ENCODE data around the gene ZNF215. TPM values are rescaled to one million over a fixed set of nuclear protein-coding genes. Genes with fewer than 3 reads are reported as not detected.
A peak's percentile ranks its signal among the peaks of the same experiment; 100 is the strongest.
"Not testable (repeated sequence)": the region's sequence is repeated elsewhere in the genome, so short reads cannot be mapped to it uniquely, and the experiment has no call there.

The ZNF215 gene
- total RNA-seq, 1 experiment from 2014 or later: 4.6 TPM

DNA sequence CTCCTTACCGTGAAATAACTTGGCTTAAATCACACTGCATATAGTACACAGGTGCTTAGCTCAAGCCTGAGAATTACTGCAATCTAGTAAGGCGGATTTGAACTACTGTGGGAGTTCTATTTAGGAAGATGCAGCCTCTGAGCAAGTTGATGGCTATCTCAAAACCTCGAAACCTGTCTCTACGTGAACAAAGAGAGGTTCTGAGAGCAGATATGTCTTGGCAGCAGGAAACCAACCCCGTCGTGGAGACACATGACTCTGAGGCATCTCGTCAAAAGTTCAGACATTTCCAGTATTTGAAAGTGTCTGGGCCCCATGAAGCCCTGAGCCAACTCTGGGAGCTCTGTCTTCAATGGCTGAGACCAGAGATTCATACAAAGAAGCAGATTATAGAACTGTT lies 5.9 kb downstream of the ZNF215 start:
- DNase-seq (ENCODE audit: low spot score): no peak

DNA sequence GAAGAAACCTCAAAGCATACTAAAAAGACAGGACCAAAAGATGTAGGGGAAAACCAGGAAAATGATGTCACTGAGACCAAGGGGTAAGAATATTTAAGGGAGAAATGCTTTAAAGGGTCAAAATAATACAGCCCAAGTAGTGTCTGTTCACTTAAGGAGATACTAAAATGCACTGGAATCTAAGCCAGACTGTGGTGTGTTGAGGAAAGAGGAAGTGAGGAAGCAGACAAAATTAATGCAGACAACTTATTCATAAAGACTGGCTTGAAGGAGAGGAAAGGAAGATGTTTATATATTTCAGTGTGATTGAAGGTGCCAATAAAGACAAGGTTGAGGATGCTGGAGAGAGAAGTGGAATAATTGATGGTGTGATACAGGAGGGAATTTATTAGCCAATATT lies 15.7 kb downstream of the ZNF215 start:
- DNase-seq (ENCODE audit: low spot score): no peak

DNA sequence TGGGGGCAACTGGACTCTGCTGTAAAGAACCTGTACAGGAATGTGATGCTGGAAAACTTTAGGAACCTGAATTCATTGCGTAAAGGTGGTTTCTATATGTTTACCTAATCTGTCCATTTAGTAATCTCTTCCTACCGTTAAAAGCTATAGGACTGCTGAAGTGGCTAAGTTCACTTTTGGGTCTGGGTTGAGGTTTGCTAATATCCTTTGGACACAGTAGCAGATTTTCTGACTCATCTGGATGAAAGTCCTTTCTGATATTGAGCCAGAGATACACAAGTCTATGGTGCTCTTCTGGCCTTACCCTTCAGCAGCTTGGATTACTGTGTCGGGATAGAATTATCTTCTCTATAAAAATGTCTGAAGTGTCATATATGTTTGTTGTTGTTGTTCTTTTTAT lies 16.9 kb downstream of the ZNF215 start:
- no peak for DNase-seq (ENCODE audit: low spot score)

DNA sequence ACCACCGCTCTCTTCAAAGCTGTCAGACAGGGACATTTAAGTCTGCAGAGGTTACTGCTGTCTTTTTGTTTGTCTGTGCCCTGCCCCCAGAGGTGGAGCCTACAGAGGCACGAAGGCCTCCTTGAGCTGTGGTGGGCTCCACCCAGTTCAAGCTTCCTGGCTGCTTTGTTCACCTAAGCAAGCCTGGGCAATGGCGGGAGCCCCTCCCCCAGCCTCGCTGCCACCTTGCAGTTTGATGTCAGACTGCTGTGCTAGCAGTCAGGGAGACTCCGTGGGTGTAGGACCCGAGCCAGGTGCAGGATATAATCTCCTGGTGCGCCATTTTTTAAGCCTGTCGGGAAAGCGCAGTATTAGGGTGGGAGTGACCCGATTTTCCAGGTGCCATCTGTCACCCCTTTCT lies 28.0 kb downstream of the ZNF215 start:
- DNase-seq (ENCODE audit: low spot score): not testable (repeated sequence)

DNA sequence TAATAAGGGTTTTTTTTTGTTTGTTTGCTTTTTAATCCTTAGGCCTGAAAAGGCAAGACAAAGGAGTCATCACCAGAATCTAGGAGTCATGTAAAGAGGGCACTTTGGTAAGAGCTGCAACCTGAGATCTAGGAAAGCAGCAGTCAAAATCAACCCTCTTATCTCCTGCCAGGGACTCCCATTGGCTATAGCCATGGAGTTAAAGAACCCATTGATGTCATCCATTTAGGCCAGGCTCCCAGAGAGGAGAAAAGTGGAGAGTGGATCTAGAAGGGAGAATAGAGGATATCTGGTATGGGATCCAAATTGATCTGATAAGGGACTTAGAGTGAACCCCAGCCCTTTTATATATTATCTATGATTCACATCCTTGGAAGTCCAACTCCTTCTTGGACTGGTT lies 35.9 kb downstream of the ZNF215 start:
- DNase-seq (ENCODE audit: low spot score): no peak

DNA sequence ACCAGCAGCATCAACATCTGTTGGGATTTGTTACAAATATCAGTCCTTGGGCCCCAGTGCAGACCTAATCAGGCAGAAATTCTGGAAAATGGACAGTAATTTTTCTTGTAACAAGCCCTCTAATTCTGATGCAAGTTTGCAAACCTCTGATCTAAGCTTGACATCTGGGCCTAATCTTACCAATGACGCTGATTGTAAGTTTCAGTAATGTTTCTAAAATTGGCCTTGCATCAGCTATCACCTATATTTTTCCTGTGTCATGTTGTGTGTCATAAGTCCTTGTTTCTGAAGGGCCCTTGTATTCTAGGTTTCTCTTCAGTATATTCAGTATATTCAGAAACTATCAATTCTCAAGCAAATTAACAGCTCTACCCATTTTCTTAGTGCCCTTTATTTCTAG lies 36.4 kb downstream of the ZNF215 start:
- DNase-seq (ENCODE audit: low spot score): no peak

DNA sequence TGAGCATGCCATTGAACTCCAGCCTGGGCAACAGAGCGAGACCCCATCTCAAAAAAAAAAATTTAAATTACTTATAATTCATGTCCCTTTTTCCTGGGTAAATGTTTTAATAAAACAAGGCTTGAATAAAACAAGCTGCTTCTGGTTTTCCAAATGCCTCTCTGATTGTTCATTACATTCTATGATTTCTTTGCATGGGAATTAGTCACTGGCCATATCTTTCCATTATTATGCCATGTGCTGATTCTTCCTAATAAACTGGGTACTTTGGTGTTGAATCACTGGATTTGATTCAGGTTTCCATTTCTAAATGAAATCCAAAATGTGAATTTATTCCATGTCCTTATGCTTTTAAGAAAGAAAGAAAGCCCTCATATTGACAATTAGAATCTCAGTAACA lies 42.6 kb downstream of the ZNF215 start:
- DNase-seq (ENCODE audit: low spot score): no peak

DNA sequence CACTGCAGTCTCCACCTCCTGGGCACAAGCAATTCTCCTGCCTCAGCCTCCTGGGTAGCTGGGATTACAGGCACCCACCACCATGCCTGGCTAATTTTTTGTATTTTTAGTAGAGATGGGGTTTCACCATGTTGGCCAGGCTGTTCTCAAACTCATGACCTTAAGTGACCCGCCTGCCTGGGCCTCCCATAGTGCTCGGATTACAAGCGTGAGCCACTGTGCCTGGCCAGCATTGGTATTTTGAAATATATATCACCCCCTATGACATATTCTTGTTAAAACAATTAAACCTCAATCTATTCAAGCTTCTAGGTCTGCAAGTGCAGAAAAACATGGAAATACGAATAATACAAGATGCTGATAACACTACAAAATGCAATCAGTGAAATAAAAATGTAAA lies 43.6 kb downstream of the ZNF215 start:
- DNase-seq (ENCODE audit: low spot score): not testable (repeated sequence)

DNA sequence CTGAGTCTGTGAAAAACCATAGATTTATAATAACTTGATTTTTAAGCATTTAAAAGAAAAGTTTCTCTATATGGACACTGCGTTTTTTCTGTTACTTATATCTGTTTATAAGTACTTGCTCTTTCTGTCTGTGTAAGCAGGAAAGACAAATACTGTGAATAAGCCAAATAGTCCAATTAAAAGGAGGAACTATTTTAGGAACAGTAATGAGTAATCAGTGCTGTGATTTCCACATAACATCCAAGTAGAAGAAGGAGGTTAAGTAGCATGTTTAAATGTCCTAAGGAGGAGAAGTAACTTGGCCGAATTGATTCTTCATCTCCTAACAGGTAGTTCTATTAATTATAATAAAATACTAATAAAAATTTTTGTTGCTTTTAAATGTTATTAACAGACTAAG lies 53.1 kb downstream of the ZNF215 start:
- DNase-seq (ENCODE audit: low spot score): no peak

DNA sequence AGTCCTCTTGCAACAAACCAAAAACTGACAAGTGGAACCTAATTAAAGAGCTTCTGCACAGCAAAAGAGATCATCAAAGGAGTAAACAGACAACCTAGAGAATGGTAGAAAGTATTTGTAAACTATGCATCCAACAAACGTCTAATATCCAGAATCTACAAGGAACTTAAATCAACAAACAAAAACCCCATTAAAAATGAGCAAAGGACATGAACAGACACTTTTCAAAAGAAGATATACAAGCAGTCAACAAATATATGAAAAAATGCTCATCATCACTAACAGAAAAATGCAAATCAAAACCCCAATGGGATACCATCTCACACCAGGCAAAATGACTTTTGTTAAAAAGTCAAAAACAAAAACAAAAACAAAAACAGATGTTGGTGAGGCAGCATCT lies 60.3 kb downstream of the ZNF215 start:
- no peak for DNase-seq (ENCODE audit: low spot score)

DNA sequence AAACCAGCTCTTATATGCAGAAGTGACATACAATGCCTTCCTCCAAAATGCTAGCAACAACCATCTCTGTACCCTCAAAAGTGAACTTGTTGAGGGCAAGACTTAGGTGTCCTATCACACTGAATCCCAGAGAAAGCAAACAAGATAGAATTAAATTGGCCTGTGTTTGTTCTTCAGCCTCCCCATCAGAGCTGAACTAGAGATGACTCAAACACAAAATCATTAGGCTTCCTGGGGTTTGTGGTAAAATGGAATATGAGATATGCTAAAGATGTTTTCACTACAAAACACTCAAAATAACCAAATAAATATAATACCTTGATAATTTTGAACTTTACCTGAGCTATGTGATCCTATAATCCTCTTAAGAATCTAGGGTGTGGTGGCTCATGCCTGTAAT lies 62.3 kb downstream of the ZNF215 start:
- DNase-seq (ENCODE audit: low spot score): no peak

DNA sequence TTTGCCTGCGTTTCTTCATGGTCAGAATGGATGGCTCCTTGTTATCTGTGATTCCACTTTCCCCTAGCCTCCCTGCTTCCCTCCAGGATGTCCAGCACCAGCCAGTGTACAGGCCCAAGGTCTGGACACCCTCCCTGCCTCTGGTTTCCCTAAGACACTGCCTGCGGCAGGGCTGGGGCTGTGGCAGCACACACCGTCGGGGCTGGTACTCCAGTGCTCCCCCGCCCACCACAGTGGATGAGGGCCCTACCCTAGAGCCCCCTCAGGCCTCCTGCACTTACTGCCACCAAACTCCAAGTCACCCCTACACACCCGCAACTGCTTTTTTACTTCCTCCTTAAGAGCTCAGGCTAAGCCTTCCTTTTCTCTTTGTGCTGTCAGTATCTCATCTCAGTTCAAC lies 65.0 kb downstream of the ZNF215 start:
- no peak for DNase-seq (ENCODE audit: low spot score)

DNA sequence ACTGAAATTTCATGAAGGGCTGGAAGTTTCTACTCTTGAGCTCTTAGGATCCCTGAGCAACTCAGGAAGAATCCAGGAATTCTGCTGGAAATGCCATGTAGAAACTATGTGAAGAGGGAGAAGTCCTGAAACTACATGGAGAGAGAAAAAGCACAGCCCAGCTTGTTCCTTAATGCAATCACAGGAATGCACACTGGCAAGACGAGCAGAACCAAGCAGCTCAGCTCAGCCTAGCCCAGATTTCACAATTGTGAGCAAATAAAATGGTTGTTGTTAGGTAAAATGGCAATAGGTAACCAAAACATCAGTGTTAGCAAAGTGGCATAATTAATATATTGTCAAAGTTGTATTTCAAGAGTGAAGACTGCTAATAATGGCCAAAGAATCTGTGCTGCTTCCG lies 65.8 kb downstream of the ZNF215 start:
- DNase-seq (ENCODE audit: low spot score): no peak

DNA sequence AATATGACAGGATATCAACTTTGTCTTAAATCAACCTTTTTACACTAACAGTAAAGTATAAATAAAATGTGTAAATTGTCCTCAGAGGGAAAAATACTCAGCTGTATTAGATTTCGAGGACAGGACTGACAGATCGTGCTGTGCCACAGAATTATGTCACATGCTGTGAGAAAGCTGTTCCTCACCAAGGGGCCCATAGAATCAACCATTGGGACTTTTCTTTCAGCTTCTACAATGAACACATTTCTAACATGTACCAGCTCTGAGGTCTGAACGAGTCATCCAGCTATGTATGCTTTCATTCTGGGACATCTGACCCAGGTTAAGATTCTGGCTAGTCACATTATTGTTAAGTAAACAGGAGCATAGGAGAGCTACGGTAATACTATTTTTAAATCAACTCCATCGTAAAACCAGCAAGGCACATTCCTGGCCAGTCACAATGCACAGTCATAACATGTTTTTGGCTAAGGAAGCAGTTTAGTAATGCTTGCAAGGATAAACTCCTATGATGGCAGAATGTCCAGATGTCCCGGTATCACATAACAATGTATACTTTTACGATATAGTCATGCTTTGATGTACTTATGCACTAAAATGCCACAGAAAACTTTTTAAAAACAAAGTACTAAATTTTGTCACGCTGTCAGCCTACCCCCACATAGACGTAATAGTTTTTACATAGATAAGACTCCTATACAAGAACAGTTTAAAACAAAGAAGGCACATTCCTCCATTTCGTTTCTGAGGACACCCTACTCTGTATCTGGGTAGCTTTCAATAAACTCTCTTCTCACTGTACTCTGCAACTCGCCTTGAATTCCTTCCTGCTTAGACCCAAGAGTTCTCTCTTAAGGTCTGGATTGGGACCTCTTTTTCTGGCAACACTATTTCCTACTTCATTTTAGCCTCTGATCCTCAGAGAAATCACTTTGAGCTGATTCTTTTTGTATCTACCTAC lies 66.5 kb downstream of the ZNF215 start:
- no peak for DNase-seq (ENCODE audit: low spot score)

DNA sequence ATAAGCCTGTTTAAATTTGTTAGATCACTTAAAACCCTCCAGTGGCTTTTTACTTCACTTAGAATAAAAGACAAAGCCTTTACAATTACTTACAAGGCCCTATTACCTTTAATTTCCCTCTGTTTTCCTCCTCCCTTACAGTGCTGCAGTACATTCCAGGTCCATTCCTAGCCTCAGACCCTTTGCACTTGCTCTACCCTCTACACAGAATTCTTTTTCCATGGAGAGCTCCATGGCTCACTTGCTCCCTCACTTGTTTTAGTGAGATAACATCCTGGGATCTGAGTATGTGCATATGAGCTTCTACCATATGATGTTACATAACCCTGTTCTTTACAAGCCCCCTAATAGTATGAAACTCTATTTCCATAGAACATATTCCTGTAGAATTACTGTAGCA lies 69.5 kb downstream of the ZNF215 start:
- DNase-seq (ENCODE audit: low spot score): no peak

DNA sequence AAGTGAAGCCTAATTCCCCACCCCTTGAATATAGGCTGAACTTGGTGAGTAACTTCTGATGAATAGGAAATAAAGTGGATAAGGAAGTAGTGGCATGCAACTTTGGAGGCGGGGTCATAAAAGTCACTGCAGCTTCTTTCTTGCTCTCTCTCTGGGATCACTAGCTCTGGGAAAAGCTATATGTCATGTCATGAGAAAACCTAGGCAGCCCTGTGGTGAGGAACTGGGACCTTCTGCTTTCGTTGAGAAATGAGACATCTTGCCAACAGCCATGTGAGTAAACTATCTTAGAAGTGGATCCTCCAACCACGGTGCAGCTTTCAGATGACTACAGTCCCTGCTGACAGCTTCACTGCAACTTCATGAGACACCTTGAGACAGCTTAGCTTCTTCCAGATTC lies 78.3 kb downstream of the ZNF215 start:
- DNase-seq (ENCODE audit: low spot score): peak; percentile 40

Other genes starting within 250 kb of the ZNF215 start
- 94.8 and 99.8 TPM in 2 replicates for gene MRPL17, start 243.1 kb upstream of the ZNF215 start, total RNA-seq (2014; rRNA removed; shearing (Covaris generic))
- gene OR2AG2, start 154.4 kb upstream of the ZNF215 start, total RNA-seq (2014; rRNA removed; shearing (Covaris generic)): 0.15 and 0.16 TPM in 2 replicates
- not detected in 2 replicates for gene OR2AG1, start 143.4 kb upstream of the ZNF215 start, total RNA-seq (2014; rRNA removed; shearing (Covaris generic))
- gene OR6A2, start 126.7 kb upstream of the ZNF215 start, total RNA-seq (2014; rRNA removed; shearing (Covaris generic)): 0.08 and 0.23 TPM in 2 replicates
- not detected in 2 replicates for gene OR10A5, start 80.7 kb upstream of the ZNF215 start, total RNA-seq (2014; rRNA removed; shearing (Covaris generic))
- gene OR10A2, start 63.4 kb upstream of the ZNF215 start, total RNA-seq (2014; rRNA removed; shearing (Covaris generic)): not detected in 2 replicates
- gene OR10A4, start 49.8 kb upstream of the ZNF215 start, total RNA-seq (2014; rRNA removed; shearing (Covaris generic)): not detected in 2 replicates
- gene OR2D2, start 33.9 kb upstream of the ZNF215 start, total RNA-seq (2014; rRNA removed; shearing (Covaris generic)): 0.37 TPM in 1 of 2 replicates, not detected in the other
- not detected in 2 replicates for gene OR2D3, start 5.4 kb upstream of the ZNF215 start, total RNA-seq (2014; rRNA removed; shearing (Covaris generic))
- gene ZNF214, start 93.9 kb downstream of the ZNF215 start, total RNA-seq (2014; rRNA removed; shearing (Covaris generic)): 1.8 and 2.5 TPM in 2 replicates
- gene NLRP14, start 94.1 kb downstream of the ZNF215 start, total RNA-seq (2014; rRNA removed; shearing (Covaris generic)): not detected in 2 replicates
- 0.05 TPM in 1 of 2 replicates, not detected in the other for gene RBMXL2, start 162.6 kb downstream of the ZNF215 start, total RNA-seq (2014; rRNA removed; shearing (Covaris generic))

Measured in HT-29 (cell line).